PFSK-1 (cell line): ENCODE data around the gene FMO5.

Experiments used
- FOXP2 ChIP-seq: optimal IDR thresholded peaks from 2 replicates; pipeline ENCODE3; 2011; ENCODE audit warnings: borderline replicate concordance, control low read depth, inconsistent platforms; ENCODE audit not compliant: insufficient read depth; ENCODE audit errors: extremely low read length, extremely low read depth
- POLR2AphosphoS5 ChIP-seq: IDR thresholded peaks from 2 replicates; pipeline ENCODE4 v1.6.1; 2012; ENCODE audit warnings: low read depth, mild to moderate bottlenecking, control low read depth, low read length, moderate library complexity
- SIN3A ChIP-seq: IDR thresholded peaks from 2 replicates; pipeline ENCODE4 v1.6.1; 2012; ENCODE audit warnings: mild to moderate bottlenecking, low read length, moderate library complexity, borderline replicate concordance; ENCODE audit not compliant: insufficient read depth
- TAF1 ChIP-seq: IDR thresholded peaks from 2 replicates; pipeline ENCODE4 v1.6.1; 2012; ENCODE audit warnings: low read length, control low read depth, borderline replicate concordance; ENCODE audit not compliant: insufficient read depth
- TF ChIP-seq, protein P1 (sequence below), 2 experiments: IDR thresholded peaks; 2 replicates each; pipeline versions ENCODE4 v1.6.1 to v1.8.0; 2011 to 2012; ENCODE audit warnings: low read depth in 2 of 2, low read length in 2 of 2, control low read depth in 1 of 2, inconsistent platforms in 1 of 2, mild to moderate bottlenecking in 1 of 2, moderate library complexity in 1 of 2; ENCODE audit not compliant: insufficient read depth in 1 of 2

Gene FMO5

DNA sequence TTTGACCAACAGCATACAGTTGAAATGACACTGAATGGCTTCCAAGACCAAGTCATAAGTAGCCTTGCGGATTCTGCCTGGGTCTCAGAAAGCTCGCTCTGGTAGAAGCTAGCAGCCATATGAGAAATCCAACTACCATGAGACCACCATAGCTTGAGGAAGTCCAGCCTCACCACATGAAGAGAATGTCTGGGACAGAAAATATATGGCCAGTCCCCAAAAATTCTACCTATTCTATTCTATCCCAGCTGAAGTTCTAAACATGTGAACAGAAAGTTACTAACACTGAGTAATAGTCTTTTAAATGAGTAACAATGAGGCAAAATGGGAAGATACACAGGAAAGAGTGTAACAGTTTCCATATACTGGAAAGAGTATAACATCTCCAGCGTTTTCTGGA lies 9.0 kb downstream of the FMO5 start:
- no peak for TF ChIP-seq FOXP2
- TF ChIP-seq POLR2AphosphoS5: no peak
- TF ChIP-seq, protein P1, sequence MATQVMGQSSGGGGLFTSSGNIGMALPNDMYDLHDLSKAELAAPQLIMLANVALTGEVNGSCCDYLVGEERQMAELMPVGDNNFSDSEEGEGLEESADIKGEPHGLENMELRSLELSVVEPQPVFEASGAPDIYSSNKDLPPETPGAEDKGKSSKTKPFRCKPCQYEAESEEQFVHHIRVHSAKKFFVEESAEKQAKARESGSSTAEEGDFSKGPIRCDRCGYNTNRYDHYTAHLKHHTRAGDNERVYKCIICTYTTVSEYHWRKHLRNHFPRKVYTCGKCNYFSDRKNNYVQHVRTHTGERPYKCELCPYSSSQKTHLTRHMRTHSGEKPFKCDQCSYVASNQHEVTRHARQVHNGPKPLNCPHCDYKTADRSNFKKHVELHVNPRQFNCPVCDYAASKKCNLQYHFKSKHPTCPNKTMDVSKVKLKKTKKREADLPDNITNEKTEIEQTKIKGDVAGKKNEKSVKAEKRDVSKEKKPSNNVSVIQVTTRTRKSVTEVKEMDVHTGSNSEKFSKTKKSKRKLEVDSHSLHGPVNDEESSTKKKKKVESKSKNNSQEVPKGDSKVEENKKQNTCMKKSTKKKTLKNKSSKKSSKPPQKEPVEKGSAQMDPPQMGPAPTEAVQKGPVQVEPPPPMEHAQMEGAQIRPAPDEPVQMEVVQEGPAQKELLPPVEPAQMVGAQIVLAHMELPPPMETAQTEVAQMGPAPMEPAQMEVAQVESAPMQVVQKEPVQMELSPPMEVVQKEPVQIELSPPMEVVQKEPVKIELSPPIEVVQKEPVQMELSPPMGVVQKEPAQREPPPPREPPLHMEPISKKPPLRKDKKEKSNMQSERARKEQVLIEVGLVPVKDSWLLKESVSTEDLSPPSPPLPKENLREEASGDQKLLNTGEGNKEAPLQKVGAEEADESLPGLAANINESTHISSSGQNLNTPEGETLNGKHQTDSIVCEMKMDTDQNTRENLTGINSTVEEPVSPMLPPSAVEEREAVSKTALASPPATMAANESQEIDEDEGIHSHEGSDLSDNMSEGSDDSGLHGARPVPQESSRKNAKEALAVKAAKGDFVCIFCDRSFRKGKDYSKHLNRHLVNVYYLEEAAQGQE (IDR thresholded peaks at IDR 0.05; ENCODE audit: insufficient read depth in 1 of 2, low read depth in 2 of 2, low read length in 2 of 2): no peak
- TF ChIP-seq TAF1: no peak
- no peak for TF ChIP-seq SIN3A

DNA sequence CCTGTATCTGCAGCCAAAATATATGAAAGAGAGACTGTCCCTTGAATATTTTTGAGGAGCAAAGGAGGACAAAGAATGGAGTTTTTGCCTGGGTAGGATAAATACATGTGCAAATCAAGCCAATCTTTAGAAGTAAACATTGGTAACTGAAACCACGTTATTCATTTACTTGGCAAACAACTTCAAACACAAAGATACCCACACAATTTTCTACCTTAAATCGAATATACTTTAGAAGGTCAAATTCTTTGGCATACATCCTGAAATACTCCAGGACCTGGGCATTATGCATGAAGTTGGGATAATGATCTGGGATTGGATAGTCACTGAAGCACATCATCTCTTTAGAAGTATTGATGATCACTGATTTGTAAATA lies 9.6 kb downstream of the FMO5 start:
- TF ChIP-seq SIN3A: no peak
- no peak for TF ChIP-seq FOXP2
- TF ChIP-seq POLR2AphosphoS5: no peak
- TF ChIP-seq, protein P1 (IDR thresholded peaks at IDR 0.05; ENCODE audit: insufficient read depth in 1 of 2, low read depth in 2 of 2, low read length in 2 of 2): no peak
- TF ChIP-seq TAF1: no peak

DNA sequence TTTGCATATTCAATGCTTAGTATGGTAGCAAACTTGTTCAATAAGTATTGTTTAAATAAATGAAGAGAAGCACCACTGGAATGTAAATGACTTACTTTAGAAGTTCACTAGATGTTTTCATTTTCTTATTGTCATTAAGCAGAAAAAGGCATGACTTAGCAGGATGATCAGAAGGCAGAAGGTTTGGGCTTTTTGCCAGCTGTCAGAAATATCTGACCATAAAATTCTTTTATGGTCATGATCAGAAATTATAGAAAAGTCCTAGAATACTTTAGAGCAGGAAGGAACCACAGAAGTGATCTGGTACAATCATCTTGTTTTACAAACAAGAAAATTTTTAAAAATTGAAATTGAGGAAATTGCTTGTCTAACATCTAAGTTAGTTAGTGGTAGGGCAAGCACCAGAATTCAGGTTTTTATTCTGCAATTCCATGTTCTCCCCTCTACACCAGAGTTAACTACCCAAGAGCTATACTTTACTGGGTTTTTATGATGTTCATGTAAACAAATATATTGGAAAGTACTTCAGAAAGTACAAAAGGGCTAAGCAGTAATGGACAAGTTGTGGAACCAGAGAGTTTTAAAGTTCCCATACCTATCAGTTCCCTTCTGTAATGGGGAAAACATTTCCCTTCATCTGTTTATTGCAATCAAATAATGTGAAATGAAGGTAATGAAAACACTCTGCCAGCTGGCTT lies 10.1 kb downstream of the FMO5 start:
- no peak for TF ChIP-seq TAF1
- TF ChIP-seq, protein P1 (IDR thresholded peaks at IDR 0.05; ENCODE audit: insufficient read depth in 1 of 2, low read depth in 2 of 2, low read length in 2 of 2): no peak
- no peak for TF ChIP-seq POLR2AphosphoS5
- no peak for TF ChIP-seq SIN3A
- TF ChIP-seq FOXP2: no peak

DNA sequence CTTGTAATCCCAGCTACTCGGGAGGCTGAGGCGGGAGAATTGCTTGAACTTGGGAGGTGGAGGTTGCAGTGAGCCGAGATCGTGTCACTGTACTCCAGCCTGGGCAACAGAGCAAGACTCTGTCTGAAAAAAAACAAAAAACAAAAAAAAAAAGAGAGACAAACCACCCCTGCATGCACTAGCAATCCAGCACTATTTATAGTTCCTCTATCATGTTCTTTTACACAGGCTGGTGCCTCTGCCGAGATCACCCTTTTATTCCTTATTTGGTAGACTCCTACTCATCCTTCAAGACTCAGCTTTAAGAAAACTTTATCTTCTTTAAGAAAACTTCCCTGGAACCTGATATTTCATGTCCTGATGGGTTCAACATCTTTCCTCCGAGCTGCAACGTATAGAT lies 10.8 kb downstream of the FMO5 start:
- TF ChIP-seq SIN3A: no peak

DNA sequence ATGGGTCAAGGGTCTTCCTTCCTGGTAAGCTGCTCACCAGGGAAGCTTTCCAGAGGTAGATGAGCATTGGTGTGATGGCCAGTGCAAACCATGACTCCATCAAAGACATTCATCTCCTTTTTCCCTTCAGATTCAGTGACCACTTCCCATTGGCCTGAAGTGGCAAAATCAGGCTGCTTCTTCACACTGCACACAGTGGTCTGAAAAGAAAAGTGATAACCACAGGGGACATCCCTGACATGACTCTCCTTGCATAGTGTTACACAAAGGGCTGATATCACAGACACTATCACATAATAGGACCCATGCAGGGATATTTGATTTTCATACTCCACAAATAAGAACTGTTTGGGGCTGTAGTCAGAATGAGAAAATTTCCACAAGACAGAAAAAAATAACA lies 11.9 kb downstream of the FMO5 start:
- TF ChIP-seq TAF1: no peak
- TF ChIP-seq FOXP2: no peak
- no peak for TF ChIP-seq SIN3A
- TF ChIP-seq POLR2AphosphoS5: no peak
- TF ChIP-seq, protein P1 (IDR thresholded peaks at IDR 0.05; ENCODE audit: insufficient read depth in 1 of 2, low read depth in 2 of 2, low read length in 2 of 2): no peak

DNA sequence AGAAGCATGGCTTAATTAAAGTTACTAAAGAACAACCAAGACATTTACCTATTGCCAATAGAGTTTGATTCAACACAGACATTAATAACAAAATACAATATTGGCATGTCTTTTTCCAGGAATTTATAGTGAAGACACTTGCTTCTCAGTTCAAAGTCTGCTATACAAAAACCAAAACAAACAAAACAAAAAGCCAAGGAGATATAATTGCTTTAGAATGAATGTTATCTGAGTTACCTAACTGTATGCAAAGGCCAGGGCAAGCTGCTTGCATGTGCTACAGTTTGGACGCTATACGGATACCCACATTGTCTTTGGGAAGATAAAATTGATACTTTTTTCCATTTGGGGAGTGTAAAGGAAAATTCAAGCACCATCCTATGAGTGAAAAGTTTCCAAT lies 13.6 kb downstream of the FMO5 start:
- no peak for TF ChIP-seq TAF1
- no peak for TF ChIP-seq FOXP2
- TF ChIP-seq, protein P1 (IDR thresholded peaks at IDR 0.05; ENCODE audit: insufficient read depth in 1 of 2, low read depth in 2 of 2, low read length in 2 of 2): no peak
- no peak for TF ChIP-seq POLR2AphosphoS5
- TF ChIP-seq SIN3A: no peak
